SIG-M5 treated with dmso at 0.1 percent for 504 hours (cell line): ENCODE results near the gene NFATC2IP.

Experiments used
- DNase-seq: peaks from one replicate; lab custom pipeline; 2025; ENCODE audit not compliant: unreplicated experiment; lab: John Stamatoyannopoulos, UW

Gene NFATC2IP

GRCh38 chr16:28950648-28951409, at the start of gene NFATC2IP:
Gene NFATC2IP, plus strand, starts transcription at chr16:28950937. Its CDS starts 75 bp downstream, at chr16:28951012.
- peak; percentile 99 for DNase-seq

GRCh38 chr16:28901862-28902261, 48.9 kb upstream of the NFATC2IP start:
- no peak for DNase-seq

- no peak for DNase-seq
These were observed 47.8 kb upstream of the NFATC2IP start for GRCh38 chr16:28902909-28903308.

GRCh38 chr16:28903344-28904042, 47.2 kb upstream of the NFATC2IP start:
- no peak for DNase-seq

- no peak for DNase-seq
These were observed 46.4 kb upstream of the NFATC2IP start for GRCh38 chr16:28904363-28904762.

- no peak for DNase-seq
These were observed 45.9 kb upstream of the NFATC2IP start for GRCh38 chr16:28904828-28905227.

- no peak for DNase-seq
These were observed 45.4 kb upstream of the NFATC2IP start for GRCh38 chr16:28905229-28905754.

- no peak for DNase-seq
These were observed 44.9 kb upstream of the NFATC2IP start for GRCh38 chr16:28905800-28906372.

GRCh38 chr16:28910086-28911031, 40.4 kb upstream of the NFATC2IP start:
- no peak for DNase-seq

GRCh38 chr16:28912558-28912957, 38.2 kb upstream of the NFATC2IP start:
- DNase-seq, result no peak

- DNase-seq, result no peak
These were observed 36.6 kb upstream of the NFATC2IP start for GRCh38 chr16:28913946-28914724.

GRCh38 chr16:28915181-28915580, 35.6 kb upstream of the NFATC2IP start:
- no peak for DNase-seq

GRCh38 chr16:28917095-28917494, 33.6 kb upstream of the NFATC2IP start:
- no peak for DNase-seq

GRCh38 chr16:28918698-28919097, 32.0 kb upstream of the NFATC2IP start:
- DNase-seq, result no peak

- no peak for DNase-seq
These were observed 27.5 kb upstream of the NFATC2IP start for GRCh38 chr16:28923231-28923587.

- DNase-seq, result peak; percentile 84
These were observed 26.9 kb upstream of the NFATC2IP start for GRCh38 chr16:28923652-28924398.

- DNase-seq, result no peak
These were observed 26.4 kb upstream of the NFATC2IP start for GRCh38 chr16:28924399-28924761.

GRCh38 chr16:28924762-28925385, 25.9 kb upstream of the NFATC2IP start, which contains the start of gene RABEP2:
Gene RABEP2, minus strand, starts transcription at chr16:28925238. Its CDS starts 75 bp downstream, at chr16:28925163.
- DNase-seq, result peak; percentile 84
